Measurements from ENCODE around the gene TOM1L2.
"Not testable (repeated sequence)": the region's sequence is repeated elsewhere in the genome, so short reads cannot be mapped to it uniquely, and the experiment has no call there.

TOM1L2 gene

DNA sequence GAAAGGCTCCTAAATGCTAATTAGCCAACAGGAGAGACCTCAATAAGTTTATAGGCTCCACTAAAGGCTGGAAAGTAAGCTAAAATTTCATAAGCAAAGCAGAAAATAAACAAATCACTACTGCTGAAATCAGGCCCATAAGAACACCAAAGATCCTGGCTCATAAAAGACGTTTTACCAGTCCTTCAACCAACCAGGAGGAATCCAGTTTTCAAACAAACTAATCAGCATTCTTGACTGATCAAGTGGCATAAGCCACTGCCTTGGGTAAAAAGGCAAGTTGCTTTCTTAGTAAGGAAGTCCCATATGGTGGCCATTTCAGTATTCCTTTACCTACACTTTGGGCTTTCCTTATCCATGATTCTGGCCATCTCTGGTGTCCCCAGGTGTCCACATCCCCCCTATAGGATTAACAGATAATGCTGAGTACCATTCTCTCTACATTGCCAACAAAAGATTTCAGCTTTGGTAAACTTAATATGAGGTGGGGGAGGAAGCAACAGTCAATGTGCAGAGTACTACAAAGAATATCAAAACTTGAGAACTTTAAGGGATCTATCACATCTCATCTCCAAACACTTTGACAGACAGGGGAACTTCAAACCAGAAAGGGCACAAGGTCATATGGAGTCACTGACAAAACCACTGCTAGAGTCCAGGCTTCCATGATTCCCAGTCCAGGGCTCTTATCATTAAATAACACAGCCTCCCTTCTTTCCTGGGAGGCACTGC is 1.3 kb downstream of the TOM1L2 start:
- no peak for DNase-seq

DNA sequence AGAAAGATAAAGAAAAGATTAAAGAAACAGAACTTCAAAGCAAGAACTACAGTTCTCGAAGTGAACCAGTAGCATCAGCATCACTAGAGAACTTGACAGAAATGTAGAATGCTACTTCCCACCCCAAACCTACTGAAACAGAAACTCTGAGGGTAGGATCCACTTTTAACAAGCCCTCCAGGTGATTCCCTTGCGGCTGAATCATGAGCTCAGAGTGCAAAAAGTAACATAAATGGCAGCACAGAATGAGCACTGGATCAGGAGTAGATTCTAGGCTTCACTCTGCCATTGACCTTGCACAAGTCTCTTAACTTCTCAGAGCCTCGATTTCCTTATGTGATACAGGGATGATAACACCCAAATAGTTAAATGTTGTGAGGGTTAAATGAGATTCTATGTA is 5.8 kb downstream of the TOM1L2 start:
- DNase-seq, result no peak

DNA sequence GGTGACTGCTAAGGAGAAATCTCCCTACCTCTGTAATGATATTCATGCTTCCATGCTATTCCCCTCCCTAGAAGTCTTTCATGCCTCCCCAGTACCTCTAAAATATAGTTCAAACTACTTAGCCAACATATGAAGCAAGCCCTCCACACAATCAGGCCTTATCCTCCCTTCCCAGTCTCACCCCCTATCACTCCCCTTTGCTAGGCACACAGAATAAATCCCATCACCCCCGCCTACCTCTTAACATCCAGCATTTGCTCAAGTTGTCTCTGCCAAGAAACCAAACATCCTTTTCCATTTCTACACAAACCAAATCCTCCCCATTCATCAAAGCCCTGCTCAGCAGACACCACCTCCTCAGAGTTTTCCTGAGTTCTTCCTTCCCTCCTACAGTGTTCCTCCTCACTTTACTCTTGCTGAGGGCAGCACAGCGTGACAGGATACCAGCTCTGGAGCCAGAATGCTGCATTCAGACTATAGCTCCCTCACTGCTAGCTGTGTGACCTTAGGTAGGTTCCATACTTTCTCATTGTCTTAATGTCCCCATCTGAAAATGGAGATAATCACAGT is 7.0 kb downstream of the TOM1L2 start:
- no peak for DNase-seq

DNA sequence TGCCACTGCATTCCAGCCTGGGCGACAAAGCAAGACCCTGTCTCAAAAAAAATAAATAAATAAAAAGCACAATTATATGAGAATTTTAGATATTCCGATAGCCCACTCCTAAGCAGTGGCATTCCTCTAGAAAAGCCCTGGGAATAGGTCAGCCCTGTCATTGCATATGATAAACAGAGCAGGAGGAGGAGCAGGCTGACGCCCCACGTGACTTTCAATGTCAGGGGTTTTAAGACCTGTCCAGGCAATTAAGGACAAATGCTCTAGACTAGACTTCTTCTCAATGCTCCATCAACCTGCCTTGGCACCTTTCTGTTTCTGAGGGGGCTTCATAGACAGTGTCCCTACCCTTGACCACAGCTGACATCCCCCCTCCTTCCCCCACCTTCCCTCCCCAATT is 7.5 kb downstream of the TOM1L2 start:
- DNase-seq, result no peak

GRCh38 chr17:17963694-17964436 is 8.3 kb downstream of the TOM1L2 start:
- no peak for DNase-seq

DNA sequence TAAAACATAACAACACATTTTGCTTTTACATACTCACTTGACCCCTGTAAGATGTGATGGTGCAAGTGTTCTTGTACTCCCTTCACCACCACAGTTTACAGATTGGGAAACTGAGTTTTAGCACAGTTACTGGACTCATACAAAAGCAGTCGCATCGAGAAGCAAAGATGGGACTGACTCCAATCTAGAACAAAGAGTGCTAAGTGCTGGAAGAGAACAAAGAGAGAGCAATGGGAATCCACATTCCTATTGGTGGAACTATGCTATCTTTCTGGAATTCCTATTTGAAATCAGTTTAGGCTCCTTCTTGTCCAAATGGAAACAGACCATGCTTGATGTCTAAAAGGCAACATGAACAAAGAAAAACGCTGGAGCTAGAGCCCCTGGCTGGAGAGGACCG is 9.1 kb downstream of the TOM1L2 start:
- DNase-seq, result no peak

DNA sequence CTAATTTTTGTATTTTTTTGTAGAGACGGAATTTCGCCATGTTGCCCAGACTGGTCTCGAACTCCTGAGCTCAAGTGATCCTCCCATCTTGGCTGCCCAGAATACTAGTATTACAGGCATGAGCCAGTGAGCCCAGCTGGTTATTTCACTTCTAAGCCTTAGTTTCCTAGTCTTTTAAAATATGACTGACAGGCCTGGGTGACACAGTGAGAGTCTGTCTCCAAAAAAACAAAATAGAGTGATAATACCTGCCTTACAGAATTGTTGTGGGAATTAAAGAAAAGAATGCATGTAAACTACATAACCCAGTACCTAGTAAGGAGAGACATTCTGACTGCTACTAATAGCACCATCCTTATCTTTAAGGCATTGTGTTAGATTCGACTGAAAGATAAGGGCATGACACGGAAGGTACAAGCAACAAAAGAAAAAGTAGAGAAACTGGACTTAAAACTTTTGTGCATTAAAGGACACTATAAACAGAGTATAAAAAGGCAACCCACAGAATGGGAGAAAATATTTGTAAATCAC is 11.6 kb downstream of the TOM1L2 start:
- DNase-seq, result no peak

- no peak for DNase-seq
These were observed 12.5 kb downstream of the TOM1L2 start for GRCh38 chr17:17959520-17960361.

DNA sequence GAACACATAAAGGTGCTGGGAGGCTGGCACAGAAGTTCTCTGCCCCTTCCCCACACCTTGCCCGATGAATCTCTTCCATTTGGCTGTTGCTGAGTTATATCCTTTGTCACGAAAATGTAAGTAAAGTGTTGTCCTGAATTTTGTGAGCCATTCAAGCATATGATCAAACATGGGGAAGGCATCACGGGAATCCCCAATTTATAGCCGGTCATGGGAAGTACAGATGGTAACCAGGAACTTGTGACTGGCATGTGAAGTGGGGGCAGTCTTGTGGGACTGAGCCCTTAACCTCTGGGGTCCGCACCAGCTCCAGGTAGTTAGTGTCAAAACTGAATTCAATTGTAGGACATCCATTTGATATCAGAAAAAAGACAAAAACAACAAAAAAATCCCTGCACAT is 13.2 kb downstream of the TOM1L2 start:
- no peak for DNase-seq

DNA sequence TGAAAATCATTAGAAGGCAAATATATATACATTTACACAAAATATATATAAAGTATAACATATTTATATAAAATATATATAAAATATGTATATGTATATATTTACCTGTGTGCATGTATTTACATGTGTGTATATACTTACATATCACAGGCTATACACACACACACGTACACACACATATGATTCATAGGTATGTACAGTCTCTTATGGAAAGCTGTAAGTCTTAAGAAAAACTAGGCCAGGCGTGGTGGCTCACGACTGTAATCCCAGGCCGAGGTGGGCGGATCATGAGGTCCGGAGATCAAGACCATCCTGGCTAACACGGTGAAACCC is 14.7 kb downstream of the TOM1L2 start:
- no peak for DNase-seq

DNA sequence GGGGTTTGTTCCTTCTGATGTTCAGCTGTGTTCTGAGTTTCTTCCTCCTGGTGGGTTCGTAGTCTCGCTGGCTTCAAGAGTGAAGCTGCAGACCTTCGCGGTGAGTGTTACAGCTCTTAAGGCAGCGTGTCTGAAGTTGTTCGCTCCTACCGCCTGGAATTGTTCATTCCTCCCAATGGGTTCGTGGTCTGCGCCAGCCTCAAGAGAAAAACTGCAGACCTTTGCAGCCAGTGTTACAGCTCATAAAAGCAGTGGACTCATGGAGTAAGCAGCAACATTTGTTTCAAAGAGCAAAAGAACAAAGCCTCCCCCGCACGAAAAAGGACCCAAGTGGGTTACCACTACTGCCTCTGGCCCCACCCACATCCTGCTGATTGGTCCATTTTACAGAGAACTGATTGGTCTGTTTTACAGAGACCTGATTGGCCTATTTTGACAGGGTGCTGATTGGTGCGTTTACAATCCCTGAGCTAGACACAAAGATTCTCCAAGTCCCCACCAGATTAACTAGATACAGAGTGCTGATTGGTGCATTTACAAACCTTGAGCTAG is 16.3 kb downstream of the TOM1L2 start:
- DNase-seq, result not testable (repeated sequence)

DNA sequence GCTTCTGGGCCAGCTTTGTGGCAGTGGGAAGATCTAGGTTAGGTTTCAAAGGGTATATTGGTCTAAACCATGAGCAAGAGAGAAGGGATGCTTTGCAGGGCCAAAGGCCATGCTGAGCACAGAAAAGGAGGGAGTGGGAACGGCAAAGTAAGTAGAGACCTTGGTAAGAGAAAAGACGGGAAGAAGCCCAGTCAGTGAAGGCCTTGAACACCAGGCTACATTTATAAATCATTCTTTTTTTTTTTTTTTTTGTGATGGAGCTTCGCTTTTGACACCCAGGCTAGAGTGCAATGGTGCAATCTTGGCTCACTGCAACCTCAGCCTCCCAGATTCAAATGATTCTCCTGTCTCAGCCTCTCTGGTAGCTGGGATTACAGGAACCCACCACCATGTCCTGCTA is 18.1 kb downstream of the TOM1L2 start:
- DNase-seq, result no peak

DNA sequence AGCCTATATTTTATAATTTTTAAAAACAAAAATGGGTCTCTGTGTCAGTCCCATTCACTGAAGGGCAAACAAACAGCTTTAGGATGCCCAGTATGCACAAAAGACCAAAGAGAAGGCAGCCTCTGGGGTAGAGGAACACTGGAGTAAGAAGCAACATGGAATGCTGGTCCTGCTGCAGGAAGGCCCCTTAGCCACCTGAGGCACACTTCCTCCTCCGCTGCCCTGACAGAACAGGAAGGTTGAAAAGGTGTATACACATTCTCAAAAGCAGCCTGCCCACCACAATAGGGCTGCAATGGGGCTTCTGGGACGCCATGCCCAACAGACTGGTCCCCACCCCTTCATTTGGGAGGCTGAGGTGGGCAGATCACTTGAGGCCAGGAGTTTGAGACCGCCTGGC is 19.5 kb downstream of the TOM1L2 start:
- DNase-seq, result no peak

GRCh38 chr17:17951524-17951923 is 20.7 kb downstream of the TOM1L2 start:
- DNase-seq, result no peak

DNA sequence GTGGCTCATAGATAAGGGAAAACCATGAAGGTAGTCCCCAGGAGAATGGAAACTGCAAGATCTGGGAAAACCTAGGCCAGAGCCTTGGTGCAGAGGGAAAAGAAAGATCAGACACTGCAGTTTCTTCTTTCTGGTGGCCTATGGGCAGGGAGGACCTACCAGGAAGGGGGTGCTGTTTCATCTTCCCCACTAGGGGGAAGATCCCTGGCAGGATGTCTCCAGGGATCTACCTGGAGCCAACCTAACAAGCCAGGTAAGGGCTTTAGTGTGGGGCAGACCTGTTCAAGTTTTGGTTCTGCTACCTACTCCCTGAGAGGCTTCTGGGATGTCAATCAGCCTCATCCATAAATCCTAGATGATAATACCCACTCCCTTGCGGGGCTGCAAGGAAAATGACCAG is 21.4 kb downstream of the TOM1L2 start:
- DNase-seq, result no peak

- DNase-seq, result no peak
These were observed 21.9 kb downstream of the TOM1L2 start for GRCh38 chr17:17950347-17950746.

DNA sequence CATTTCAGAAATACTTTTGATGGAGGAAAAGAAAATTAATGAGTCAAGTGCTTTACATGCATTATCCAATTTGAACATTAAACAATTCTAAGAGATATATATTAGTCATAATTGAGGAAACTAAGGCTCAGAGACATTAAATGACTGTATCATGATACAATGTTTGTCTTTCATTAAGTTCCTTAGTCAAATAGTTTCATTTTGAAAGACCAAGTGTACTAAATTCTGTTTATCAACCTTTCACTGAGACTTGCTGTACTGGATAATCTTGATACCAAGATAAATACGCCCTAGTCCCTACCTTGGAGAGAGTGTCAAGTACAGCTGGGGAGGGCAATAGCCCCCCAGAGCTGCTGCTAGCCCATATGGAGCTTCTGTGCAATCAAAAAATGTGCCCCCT is 24.2 kb downstream of the TOM1L2 start:
- no peak for DNase-seq

DNA sequence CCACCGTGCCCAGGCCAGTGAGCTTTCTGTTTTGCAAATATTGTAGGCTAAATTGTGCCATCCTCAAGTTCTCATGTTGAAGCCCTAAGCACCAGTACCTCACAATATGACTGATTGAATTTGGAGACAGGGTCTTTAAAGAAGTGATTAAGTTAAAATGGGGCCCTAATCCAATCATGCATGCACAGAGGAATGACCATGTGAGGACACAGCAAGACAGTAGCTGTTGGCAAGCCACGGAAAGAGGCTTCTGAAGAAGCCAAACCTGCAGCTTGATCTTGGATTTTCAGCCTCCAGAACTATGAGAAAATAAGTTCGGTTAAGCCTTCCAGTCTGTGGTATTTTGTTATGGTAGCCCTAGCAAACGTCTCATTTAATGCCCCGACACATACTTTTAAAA is 24.9 kb downstream of the TOM1L2 start:
- no peak for DNase-seq

- no peak for DNase-seq
These were observed 26.1 kb downstream of the TOM1L2 start for GRCh38 chr17:17946093-17946492.

GRCh38 chr17:17944743-17945142 is 27.5 kb downstream of the TOM1L2 start:
- DNase-seq, result no peak

GRCh38 chr17:17944242-17944641 is 28.0 kb downstream of the TOM1L2 start:
- DNase-seq, result no peak

DNA sequence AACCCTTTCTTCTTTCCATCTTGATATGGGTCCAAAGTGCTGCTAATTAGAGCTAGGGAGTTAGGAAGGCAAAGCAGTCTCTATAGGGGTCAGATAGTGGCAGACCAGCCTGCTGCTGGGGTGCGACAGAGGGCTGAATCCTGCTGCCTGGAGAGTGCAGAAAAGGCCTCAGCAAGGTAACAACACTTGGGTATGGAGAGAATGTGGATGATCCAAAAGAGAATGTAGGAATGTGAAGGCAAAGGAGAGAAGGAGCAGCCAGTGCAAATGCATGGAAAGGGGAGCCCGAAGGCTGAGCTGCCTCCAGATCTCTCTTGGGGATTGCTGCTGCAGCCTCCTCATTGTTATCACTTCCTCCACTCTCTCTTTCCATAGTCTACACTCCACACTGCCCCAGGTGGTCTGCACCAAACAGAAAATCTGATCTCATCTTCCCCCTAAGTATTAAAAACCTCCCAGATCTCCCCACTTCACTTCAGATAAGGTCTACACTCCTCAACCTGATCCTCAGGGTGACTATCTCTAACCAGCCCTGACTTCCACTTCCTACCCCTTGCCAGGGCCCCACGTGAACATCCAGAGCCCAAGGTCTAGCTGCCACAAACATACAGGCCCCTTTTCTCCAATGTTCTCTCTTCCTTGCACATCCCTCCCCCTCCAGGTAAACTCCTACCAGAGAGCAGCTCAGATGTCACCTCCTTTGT is 28.8 kb downstream of the TOM1L2 start:
- DNase-seq, result no peak

Measured in GOT3 (cell line).